Activated naive CD8-positive, alpha-beta T cell treated with anti-CD3 and anti-CD28 coated beads for 36 hours (primary cell): Measurements from ENCODE around the gene OVOL2. TPM values are rescaled to one million over a fixed set of nuclear protein-coding genes. Genes with fewer than 3 reads are reported as not detected.

Experiments used
- DNase-seq: peaks from one replicate; pipeline ENCODE4 v3.0.0; 2021
- H3K27ac Mint-ChIP-seq: one replicate; pipeline ENCODE4 v1.8.0; 2022; ENCODE audit warnings: mild to moderate bottlenecking, moderate library complexity, mixed read lengths
- H3K27me3 Mint-ChIP-seq: one replicate; pipeline ENCODE4 v1.8.0; 2022; ENCODE audit warnings: mild to moderate bottlenecking, mixed read lengths
- H3K36me3 Mint-ChIP-seq: one replicate; pipeline ENCODE4 v1.8.0; 2021; ENCODE audit warnings: mild to moderate bottlenecking, mixed read lengths
- H3K4me1 Mint-ChIP-seq: one replicate; pipeline ENCODE4 v1.8.0; 2021; ENCODE audit warnings: mixed read lengths
- H3K4me3 Mint-ChIP-seq: one replicate; pipeline ENCODE4 v1.8.0; 2022; ENCODE audit warnings: mild to moderate bottlenecking, moderate library complexity, mixed read lengths
- H3K9me3 Mint-ChIP-seq: one replicate; pipeline ENCODE4 v1.8.0; 2022; ENCODE audit warnings: mixed read lengths
- total RNA-seq, 2 experiments: library from RNA; stranded (reverse); gene quantifications; one replicate each; pipeline ENCODE4 v1.2.3, GENCODE V29; 2021

OVOL2 gene
- total RNA-seq, 2 experiments from 2014 or later, result not detected

DNA sequence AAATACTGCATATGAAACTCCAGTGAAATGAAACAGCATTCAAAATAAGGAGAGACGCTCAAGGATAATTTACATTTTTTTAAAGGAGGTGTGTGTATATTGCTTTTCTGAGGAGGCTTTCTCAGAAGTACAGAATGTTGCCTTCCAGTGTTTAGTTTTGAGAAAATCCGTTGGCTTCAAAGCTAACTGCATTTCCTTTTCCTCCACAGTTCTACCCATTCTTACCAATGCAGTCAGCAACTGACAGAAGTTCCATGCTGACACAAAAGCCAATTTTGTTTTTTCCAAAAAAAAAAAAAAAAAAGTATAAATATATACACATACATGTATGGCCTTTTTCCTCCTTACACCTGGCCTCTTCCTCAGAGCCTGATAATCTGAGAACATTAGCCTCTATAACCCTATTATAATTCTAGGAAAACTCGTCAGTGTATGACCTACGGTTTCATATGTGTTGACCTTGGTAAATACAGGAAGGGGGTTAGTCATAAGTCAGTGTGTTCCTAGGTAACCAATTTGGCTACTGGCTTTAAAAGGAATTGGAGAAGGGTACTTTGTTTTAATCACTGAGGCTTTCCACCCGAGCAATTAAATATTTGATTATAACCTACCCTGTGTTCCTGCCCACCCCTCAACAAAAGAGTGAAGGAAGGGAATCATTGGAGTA, 64.7 kb downstream of the OVOL2 start:
- Mint-ChIP-seq H3K9me3 (no peaks in the 10 kb centered on the region), H3K36me3 (peaks cover 17% of the 10 kb centered on the region), H3K27me3 (peaks cover 38% of the 10 kb centered on the region), H3K27ac (no peak overlapping the region), H3K4me1 (peaks cover 29% of the 10 kb centered on the region), H3K4me3 (no peak overlapping the region)
- DNase-seq, result no peak

DNA sequence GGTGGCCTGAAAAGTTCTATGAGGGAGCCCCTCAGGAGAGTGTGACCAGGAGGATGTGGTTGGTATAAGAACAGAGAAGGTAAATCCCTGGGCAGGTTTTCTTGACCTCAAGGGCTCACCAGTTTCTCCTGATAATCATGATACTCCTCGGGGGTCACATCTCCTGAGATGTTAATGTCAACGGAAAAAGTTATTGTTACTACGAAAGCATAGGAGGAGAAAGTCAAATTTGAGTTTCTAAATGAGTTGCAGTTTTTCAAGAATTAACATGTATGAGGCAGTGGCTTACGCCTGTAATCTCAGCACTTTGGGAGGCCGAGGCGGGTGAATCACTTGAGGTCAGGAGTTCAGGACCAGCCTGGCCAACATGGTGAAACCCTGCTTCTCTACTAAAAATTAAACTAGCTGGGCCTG, 65.5 kb downstream of the OVOL2 start:
- peaks cover 35% of the 10 kb centered on the region for H3K4me1 Mint-ChIP-seq
- no peak overlapping the region for H3K4me3 Mint-ChIP-seq
- H3K9me3 Mint-ChIP-seq, result no peaks in the 10 kb centered on the region
- H3K27me3 Mint-ChIP-seq, result peaks cover 32% of the 10 kb centered on the region
- H3K27ac Mint-ChIP-seq, result peak overlapping the region; percentile 55
- H3K36me3 Mint-ChIP-seq, result peaks cover 23% of the 10 kb centered on the region
- peak; percentile 53 for DNase-seq

DNA sequence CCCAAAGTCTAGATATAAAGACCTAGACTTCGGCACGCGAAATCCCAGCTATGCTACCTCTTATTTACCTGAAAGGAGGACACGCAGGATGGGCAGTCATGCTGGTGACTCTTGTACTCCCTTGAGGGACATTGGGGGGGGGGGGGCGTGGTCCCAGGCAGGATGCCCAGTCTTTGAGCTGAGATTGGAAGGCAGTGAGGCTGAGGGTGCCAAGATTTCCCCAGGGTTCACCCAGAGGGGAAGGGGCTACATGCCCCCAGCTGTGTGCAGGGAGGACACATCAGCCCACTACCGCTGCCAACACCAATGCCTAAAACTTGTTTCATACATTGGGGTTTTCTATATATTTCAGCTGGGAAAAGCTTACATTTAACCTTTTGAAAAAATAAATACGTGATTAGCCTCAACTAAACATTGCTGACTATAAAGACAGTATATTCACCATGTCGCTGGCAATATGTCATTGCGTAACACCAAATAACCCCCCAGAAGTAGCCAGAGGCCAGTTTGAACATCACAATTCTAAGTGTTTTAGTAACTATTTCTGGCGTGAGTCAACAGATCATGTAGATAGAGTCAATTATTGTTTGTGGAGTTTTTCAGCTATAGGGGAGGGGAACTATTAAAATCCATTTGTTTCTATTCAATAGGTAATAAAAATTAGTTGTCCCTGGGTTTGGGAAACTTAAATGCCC, 67.3 kb downstream of the OVOL2 start:
- H3K4me1 Mint-ChIP-seq, result peaks cover 27% of the 10 kb centered on the region

DNA sequence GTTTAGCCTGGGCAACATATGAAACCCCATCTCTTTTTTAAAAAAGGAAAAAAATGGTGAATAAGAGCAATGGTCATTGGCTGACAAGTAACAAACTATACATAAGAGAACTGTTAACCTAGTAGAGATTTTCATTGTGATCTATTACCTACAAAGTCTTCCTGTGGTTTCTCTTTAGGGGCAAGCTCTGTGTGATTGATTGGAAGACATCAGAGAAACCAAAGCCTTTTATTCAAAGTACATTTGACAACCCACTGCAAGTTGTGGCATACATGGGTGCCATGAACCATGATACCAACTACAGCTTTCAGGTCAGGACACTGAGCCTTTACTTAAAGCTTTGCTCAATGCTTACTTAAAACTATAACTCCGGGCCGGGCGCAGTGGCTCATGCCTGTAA, 69.7 kb downstream of the OVOL2 start:
- H3K27ac Mint-ChIP-seq, result no peak overlapping the region
- H3K36me3 Mint-ChIP-seq, result peaks cover 33% of the 10 kb centered on the region
- H3K9me3 Mint-ChIP-seq, result no peaks in the 10 kb centered on the region
- no peak overlapping the region for H3K4me3 Mint-ChIP-seq
- no peaks in the 10 kb centered on the region for H3K27me3 Mint-ChIP-seq
- peaks cover 21% of the 10 kb centered on the region for H3K4me1 Mint-ChIP-seq
- no peak for DNase-seq

More for the DNA sequence above, 67.3 kb downstream of the OVOL2 start:
- H3K9me3 Mint-ChIP-seq, result no peaks in the 10 kb centered on the region
- no peak for DNase-seq
- H3K4me3 Mint-ChIP-seq, result no peak overlapping the region
- H3K27ac Mint-ChIP-seq, result no peak overlapping the region
- H3K27me3 Mint-ChIP-seq, result peaks cover 21% of the 10 kb centered on the region
- H3K36me3 Mint-ChIP-seq, result peaks cover 29% of the 10 kb centered on the region

DNA sequence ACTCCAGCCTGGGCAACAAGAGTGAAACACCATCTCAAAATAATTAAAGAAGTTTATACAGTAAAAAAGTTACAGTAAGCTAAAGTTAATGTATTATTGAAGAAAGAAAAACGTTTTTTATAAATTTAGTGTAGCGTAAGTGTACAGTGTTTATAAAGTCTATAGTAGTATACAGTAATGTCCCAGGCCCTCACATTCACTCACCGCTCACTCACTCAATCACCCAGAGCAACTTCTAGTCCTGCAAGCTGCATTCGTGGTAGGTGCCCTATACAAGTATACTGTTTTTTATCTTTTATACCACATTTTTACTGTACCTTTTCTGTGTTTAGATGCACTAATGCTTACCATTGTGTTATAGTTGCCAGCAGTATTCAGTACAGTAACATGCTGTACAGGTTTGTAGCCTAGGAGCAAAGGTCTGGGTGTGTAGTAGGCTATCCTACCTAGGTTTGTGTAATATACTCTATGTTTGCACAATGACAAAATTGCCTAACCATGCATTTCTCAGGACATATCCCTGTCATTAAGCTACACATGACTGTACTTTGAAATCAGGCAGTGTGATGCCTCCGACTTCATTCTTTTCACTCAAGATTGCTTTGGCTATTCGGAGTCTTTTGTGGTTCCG, 72.2 kb downstream of the OVOL2 start:
- Mint-ChIP-seq H3K27me3 (no peaks in the 10 kb centered on the region), H3K36me3 (peaks cover 35% of the 10 kb centered on the region), H3K9me3 (no peaks in the 10 kb centered on the region), H3K4me3 (no peak overlapping the region), H3K4me1 (peaks cover 12% of the 10 kb centered on the region), H3K27ac (no peak overlapping the region)
- DNase-seq, result no peak

DNA sequence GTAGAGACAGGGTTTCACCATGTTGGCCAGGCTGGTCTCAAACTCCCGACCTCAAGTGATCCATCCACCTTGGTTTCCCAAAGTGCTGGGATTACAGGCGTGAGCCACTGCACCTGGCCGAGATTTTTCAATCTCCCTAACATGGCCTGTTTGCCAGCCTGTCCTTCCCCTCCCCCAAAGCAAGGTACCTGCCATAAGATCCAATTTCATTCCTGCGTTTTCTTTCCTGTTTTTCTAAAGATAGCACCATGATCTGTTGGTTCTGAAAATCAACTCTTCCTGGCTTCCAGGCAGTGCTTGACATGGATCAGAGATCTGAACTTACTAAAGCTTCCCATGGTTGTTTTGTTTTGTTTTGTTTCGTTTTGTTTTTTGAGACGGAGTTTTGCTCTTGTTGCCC, 81.4 kb downstream of the OVOL2 start:
- Mint-ChIP-seq H3K4me3 (no peak overlapping the region), H3K27ac (no peak overlapping the region), H3K4me1 (peaks cover 26% of the 10 kb centered on the region), H3K36me3 (peaks cover 47% of the 10 kb centered on the region), H3K27me3 (no peaks in the 10 kb centered on the region), H3K9me3 (no peaks in the 10 kb centered on the region)
- DNase-seq, result no peak

Other genes with a start within 250 kb of the OVOL2 start
- 100 to 1,000 TPM; 198 to 235 TPM for gene SNX5, start 89.1 kb downstream of the OVOL2 start, total RNA-seq
- gene MGME1, start 88.9 kb downstream of the OVOL2 start, total RNA-seq, result 10 to 100 TPM; 30.1 to 30.9 TPM
- 10 to 100 TPM; 16.6 to 16.7 TPM for gene KAT14, start 79.9 kb upstream of the OVOL2 start, total RNA-seq
- gene PET117, start 79.9 kb upstream of the OVOL2 start, total RNA-seq, result 10 to 100 TPM; 21.4 to 21.9 TPM
- 1 to 10 TPM; 4.2 to 5.0 TPM for gene ZNF133, start 230.6 kb upstream of the OVOL2 start, total RNA-seq